Stimulated activated CD4-positive, alpha-beta T cell treated with anti-CD3 and anti-CD28 coated beads, Interleukin-2, amount 100 ng/mL, for 4 hours (primary cell): ENCODE results near the gene JAM2.

Experiments
- DNase-seq: peaks from one replicate; pipeline ENCODE4 v3.0.0-alpha.2; 2020; ENCODE audit warnings: low read depth

Gene JAM2

GRCh38 chr21:25717491-25718147 is 78.6 kb downstream of the JAM2 start:
- no peak for DNase-seq

- DNase-seq, result no peak
Observed at GRCh38 chr21:25721987-25722386, 82.9 kb downstream of the JAM2 start.

GRCh38 chr21:25722631-25723030 is 83.6 kb downstream of the JAM2 start:
- no peak for DNase-seq

GRCh38 chr21:25732091-25732760 is 93.2 kb downstream of the JAM2 start:
- DNase-seq, result no peak

- no peak for DNase-seq
Observed at GRCh38 chr21:25733859-25734653, 95.0 kb downstream of the JAM2 start.

GRCh38 chr21:25734654-25734903 is 95.5 kb downstream of the JAM2 start:
- DNase-seq, result no peak

- DNase-seq, result peak; percentile 96
Observed at GRCh38 chr21:25734904-25735645, 96.0 kb downstream of the JAM2 start, which contains the start of the genes ATP5PF and GABPA. Gene ATP5PF (minus strand): TSS chr21:25734904. CDS start chr21:25729794, 5,110 bp downstream. Gene GABPA (plus strand): TSS chr21:25734972. CDS start chr21:25741599, 6,627 bp downstream.

- peak; percentile 65 for DNase-seq
Observed at GRCh38 chr21:25735646-25736597, 96.9 kb downstream of the JAM2 start.

GRCh38 chr21:25737421-25737820 is 98.4 kb downstream of the JAM2 start:
- no peak for DNase-seq

- DNase-seq, result no peak
Observed at GRCh38 chr21:25742900-25743299, 103.8 kb downstream of the JAM2 start.

- DNase-seq, result no peak
Observed at GRCh38 chr21:25744854-25745253, 105.8 kb downstream of the JAM2 start.

GRCh38 chr21:25750085-25750484 is 111.0 kb downstream of the JAM2 start:
- DNase-seq, result no peak

- DNase-seq, result no peak
Observed at GRCh38 chr21:25752416-25752815, 113.4 kb downstream of the JAM2 start.

GRCh38 chr21:25756190-25756932 is 117.3 kb downstream of the JAM2 start:
- no peak for DNase-seq

GRCh38 chr21:25757531-25757930 is 118.5 kb downstream of the JAM2 start:
- DNase-seq, result no peak

GRCh38 chr21:25759573-25759972 is 120.5 kb downstream of the JAM2 start:
- DNase-seq, result no peak

- no peak for DNase-seq
Observed at GRCh38 chr21:25760061-25760460, 121.0 kb downstream of the JAM2 start.

- no peak for DNase-seq
Observed at GRCh38 chr21:25760677-25761076, 121.6 kb downstream of the JAM2 start.

- DNase-seq, result no peak
Observed at GRCh38 chr21:25764065-25764464, 125.0 kb downstream of the JAM2 start.
